NCI-H2171 treated with DMSO at 0.1 percent for 48 hours (cell line): Measurements from ENCODE around the gene OR2G6.

Experiments used
- DNase-seq: peaks from one replicate; lab custom pipeline; 2025; lab: John Stamatoyannopoulos, UW

OR2G6 gene

GRCh38 chr1:248576260-248576980 is 68.5 kb downstream of the OR2G6 start:
- no peak for DNase-seq
